ENCODE measurements around the gene KRT80. TPM values are rescaled to one million over a fixed set of nuclear protein-coding genes. Genes with fewer than 3 reads are reported as not detected.

The KRT80 gene
- total RNA-seq, 2 donors from 2014 or later: 0.07 to 0.09 TPM

GRCh38 chr12:52175371-52176350 lies 16.2 kb downstream of the KRT80 start:
- WGBS, 2 experiments (ENCODE audit: insufficient coverage in 1 of 2, insufficient read length in 1 of 2): 88 to 89% methylated on average over 19 to 20 of the region's 20 CpGs
- Mint-ChIP-seq H3K27ac (peak overlapping the region; percentile 53), H3K4me1 (no peaks in the 10 kb centered on the region), H3K27me3 (ENCODE audit: insufficient read depth) (no peaks in the 10 kb centered on the region), H3K36me3 (ENCODE audit: low read depth) (no peaks in the 10 kb centered on the region), H3K9me3 (no peaks in the 10 kb centered on the region), H3K4me3 (no peak overlapping the region)
- no peaks in the 10 kb centered on the region for H3K36me3 ChIP-seq (ENCODE audit: control insufficient read depth, insufficient read depth, low read length)
- H3K9ac ChIP-seq (ENCODE audit: extremely low read depth, low read length, poor library complexity, severe bottlenecking): no peak overlapping the region
- H3K4me3 ChIP-seq (ENCODE audit: low read length): no peak overlapping the region
- H3K4me1 ChIP-seq (ENCODE audit: control insufficient read depth, insufficient read depth, low read length): no peaks in the 10 kb centered on the region
- H3K27ac ChIP-seq (ENCODE audit: low read depth, low read length): peak overlapping the region; percentile 59
- peak; percentile 78 for DNase-seq
- H3K27me3 ChIP-seq (ENCODE audit: control insufficient read depth, insufficient read depth, low read length, poor library complexity, severe bottlenecking): no peaks in the 10 kb centered on the region
- TF ChIP-seq CTCF (conservative IDR thresholded peaks at IDR 0.05): peak; percentile 43
- no peaks in the 10 kb centered on the region for H3K9me3 ChIP-seq (ENCODE audit: control insufficient read depth, low read length)

GRCh38 chr12:52173526-52173925 lies 18.3 kb downstream of the KRT80 start:
- Mint-ChIP-seq H3K27ac (no peak overlapping the region), H3K27me3 (ENCODE audit: insufficient read depth) (no peaks in the 10 kb centered on the region)

GRCh38 chr12:52172956-52173355 lies 18.9 kb downstream of the KRT80 start:
- H3K36me3 Mint-ChIP-seq (ENCODE audit: low read depth): no peaks in the 10 kb centered on the region
- no peaks in the 10 kb centered on the region for H3K27me3 Mint-ChIP-seq (ENCODE audit: insufficient read depth)
- Histone ChIP-seq H3K9me3 (ENCODE audit: control insufficient read depth, low read length) (no peaks in the 10 kb centered on the region), H3K27me3 (ENCODE audit: control insufficient read depth, insufficient read depth, low read length, poor library complexity, severe bottlenecking) (no peaks in the 10 kb centered on the region), H3K36me3 (ENCODE audit: control insufficient read depth, insufficient read depth, low read length) (no peaks in the 10 kb centered on the region), H3K27ac (ENCODE audit: low read depth, low read length) (no peak overlapping the region), H3K4me1 (ENCODE audit: control insufficient read depth, insufficient read depth, low read length) (no peaks in the 10 kb centered on the region), H3K9ac (ENCODE audit: extremely low read depth, low read length, poor library complexity, severe bottlenecking) (no peak overlapping the region), H3K4me3 (ENCODE audit: low read length) (no peak overlapping the region)
- 95 to 99% methylated on average over 16 to 17 of the region's 17 CpGs for WGBS, 2 experiments (ENCODE audit: insufficient coverage in 1 of 2, insufficient read length in 1 of 2)
- H3K4me1 Mint-ChIP-seq: no peaks in the 10 kb centered on the region
- no peak overlapping the region for H3K27ac Mint-ChIP-seq
- no peak overlapping the region for H3K4me3 Mint-ChIP-seq
- TF ChIP-seq CTCF (conservative IDR thresholded peaks at IDR 0.05): no peak
- no peak for DNase-seq
- no peaks in the 10 kb centered on the region for H3K9me3 Mint-ChIP-seq

More at GRCh38 chr12:52173526-52173925, 18.3 kb downstream of the KRT80 start:
- Mint-ChIP-seq H3K36me3 (ENCODE audit: low read depth) (no peaks in the 10 kb centered on the region), H3K9me3 (no peaks in the 10 kb centered on the region), H3K4me1 (no peaks in the 10 kb centered on the region), H3K4me3 (no peak overlapping the region)
- Histone ChIP-seq H3K27ac (ENCODE audit: low read depth, low read length) (no peak overlapping the region), H3K9me3 (ENCODE audit: control insufficient read depth, low read length) (no peaks in the 10 kb centered on the region), H3K4me3 (ENCODE audit: low read length) (no peak overlapping the region), H3K36me3 (ENCODE audit: control insufficient read depth, insufficient read depth, low read length) (no peaks in the 10 kb centered on the region), H3K9ac (ENCODE audit: extremely low read depth, low read length, poor library complexity, severe bottlenecking) (no peak overlapping the region), H3K4me1 (ENCODE audit: control insufficient read depth, insufficient read depth, low read length) (no peaks in the 10 kb centered on the region), H3K27me3 (ENCODE audit: control insufficient read depth, insufficient read depth, low read length, poor library complexity, severe bottlenecking) (no peaks in the 10 kb centered on the region)
- TF ChIP-seq CTCF (conservative IDR thresholded peaks at IDR 0.05): no peak
- DNase-seq: no peak
- 96 to 100% methylated on average over 10 to 20 of the region's 20 CpGs for WGBS, 2 experiments (ENCODE audit: insufficient coverage in 1 of 2, insufficient read length in 1 of 2)

Measured in endodermal cell (in vitro differentiated cells).